Muscle of back (tissue), 11 donors: ENCODE measurements around the gene PNMA5. TPM values are rescaled to one million over a fixed set of nuclear protein-coding genes. Genes with fewer than 3 reads are reported as not detected.

Experiments
- DNase-seq, 3 donors: peaks; one replicate each; pipeline versions ENCODE4 v3.0.0 to v3.0.0-alpha.2; 2013
- polyA plus RNA-seq, 10 donors: library from polyadenylated mRNA; unstranded; fragments of 120-200 nt; gene quantifications; one replicate each; pipeline ENCODE4 v1.2.1, GENCODE V29; 2013; ENCODE audit not compliant: insufficient read length in 10 of 10

Gene PNMA5
- polyA plus RNA-seq, 10 donors, result 0.08 to 0.16 (median 0.12) TPM; not detected in 6

DNA sequence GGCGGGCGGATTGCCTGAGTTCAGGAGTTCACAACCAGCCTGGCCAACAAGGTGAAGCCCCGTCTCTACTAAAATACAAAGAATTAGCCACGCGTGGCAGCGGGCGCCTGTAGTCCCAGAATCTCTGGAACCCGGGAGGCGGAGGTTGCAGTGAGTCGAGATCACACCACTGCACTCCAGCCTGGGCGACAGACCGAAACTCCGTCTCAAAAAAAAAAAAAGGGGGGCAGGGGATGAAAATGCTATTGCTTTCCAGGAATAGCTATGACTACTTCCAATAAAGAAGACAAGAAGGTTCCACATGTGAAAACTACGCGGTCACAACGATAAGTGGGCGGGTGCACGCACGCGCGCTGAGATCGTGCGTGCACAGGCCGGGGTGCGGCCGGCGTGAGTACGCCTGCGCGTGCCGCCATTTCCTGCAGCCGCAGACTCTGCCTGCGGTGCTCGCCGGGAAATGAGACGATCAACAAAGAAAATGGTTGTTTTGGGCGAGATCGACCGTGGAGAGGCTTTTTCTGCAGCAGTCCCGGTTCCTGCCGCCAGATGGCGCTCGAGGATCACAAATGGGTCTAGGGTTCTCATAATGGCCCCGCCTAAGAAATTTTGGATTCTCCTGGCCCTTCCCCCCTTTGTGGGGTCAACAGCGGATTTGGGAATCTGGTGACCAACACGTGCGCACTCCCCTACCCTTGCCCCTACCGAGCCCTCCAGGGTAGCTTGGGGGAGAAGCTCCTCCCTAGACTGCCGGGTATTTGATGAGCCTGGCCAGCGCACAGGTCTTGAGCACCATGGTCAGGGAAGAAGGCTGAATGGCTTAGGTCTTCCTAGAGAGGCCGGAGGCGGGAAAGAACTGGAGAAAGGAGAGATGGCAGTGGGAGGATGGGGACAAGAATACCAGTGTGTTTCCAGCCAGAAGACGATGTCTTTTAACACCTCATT lies 35.1 kb downstream of the PNMA5 start:
- peak; percentile 84 to 94 (median 91) for DNase-seq

DNA sequence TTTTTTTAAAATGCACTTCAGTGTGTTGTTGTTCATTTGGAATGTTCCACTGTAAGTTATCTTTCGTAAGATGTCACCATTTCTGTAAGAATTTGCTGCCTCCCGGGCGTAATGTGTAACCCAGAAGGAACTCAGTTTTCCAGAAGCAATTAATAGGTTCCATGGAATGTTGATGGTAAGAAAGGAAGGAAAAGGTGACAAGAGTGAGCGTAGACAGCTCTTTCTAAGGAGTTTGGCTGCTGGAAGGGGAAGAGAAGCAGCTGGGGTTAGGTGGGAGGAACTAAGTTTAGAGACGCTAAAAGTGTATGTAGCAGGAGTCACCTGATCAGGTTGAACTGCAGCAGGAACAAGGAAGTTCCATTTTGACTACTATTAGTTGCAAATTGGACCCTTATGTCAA lies 35.9 kb downstream of the PNMA5 start:
- no peak for DNase-seq

DNA sequence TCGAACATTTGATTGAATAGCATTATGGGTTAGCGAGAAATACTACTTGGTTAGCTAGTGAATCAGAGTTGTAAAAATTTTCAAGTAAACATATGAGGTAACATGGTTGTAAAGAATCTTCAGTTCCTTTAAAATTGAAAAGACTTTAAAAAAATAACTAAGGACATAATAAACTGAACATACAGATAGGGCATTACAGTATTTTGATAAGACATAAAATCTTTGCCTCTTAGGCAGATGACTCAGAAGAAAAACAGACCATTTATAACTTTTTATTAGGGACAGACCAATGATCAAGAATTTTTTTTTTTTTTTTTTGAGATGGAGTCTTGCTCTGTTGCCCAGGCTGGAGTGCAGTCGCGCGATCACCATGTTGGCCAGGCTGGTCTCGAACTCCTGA lies 43.1 kb downstream of the PNMA5 start:
- DNase-seq, result no peak

DNA sequence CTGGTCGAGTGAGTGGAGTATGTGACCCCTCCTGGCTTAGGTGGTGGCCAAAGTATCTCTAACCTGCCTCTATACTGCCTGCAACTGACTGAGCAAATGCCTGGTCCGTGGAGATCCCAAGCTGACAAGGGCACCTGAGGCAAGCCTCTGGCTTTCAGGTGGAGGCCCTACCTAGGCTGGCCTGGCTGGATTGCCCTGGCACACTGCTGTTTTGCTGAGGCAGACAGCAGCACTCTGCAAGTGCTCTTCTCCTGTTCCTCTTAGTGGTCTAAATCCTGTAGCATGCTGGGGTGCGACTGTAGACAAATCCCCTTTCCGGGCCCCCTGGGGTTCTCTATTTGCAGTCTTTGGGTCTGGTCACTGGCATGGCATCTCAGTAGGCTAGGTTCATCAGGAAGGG lies 44.8 kb downstream of the PNMA5 start:
- DNase-seq, result no peak

DNA sequence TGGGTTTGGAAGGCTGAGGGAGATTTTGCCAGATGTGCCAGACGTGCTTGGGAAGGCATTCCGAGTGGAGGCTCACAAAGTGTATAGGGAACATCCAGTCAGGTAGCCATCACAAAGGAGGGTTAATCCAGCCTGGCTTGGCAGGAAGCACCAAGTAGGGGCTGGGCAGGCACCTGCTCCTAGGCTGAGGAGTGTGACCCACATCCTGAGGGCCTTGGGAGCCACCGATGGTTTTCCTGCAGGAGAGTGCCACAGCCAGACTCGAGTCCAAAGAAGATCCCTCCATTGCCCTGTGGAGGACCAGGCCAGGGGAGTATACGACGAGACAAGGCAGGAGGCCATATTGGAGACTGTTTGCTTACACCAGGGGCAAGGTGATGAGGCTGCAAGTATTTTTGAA lies 47.2 kb downstream of the PNMA5 start:
- no peak for DNase-seq

DNA sequence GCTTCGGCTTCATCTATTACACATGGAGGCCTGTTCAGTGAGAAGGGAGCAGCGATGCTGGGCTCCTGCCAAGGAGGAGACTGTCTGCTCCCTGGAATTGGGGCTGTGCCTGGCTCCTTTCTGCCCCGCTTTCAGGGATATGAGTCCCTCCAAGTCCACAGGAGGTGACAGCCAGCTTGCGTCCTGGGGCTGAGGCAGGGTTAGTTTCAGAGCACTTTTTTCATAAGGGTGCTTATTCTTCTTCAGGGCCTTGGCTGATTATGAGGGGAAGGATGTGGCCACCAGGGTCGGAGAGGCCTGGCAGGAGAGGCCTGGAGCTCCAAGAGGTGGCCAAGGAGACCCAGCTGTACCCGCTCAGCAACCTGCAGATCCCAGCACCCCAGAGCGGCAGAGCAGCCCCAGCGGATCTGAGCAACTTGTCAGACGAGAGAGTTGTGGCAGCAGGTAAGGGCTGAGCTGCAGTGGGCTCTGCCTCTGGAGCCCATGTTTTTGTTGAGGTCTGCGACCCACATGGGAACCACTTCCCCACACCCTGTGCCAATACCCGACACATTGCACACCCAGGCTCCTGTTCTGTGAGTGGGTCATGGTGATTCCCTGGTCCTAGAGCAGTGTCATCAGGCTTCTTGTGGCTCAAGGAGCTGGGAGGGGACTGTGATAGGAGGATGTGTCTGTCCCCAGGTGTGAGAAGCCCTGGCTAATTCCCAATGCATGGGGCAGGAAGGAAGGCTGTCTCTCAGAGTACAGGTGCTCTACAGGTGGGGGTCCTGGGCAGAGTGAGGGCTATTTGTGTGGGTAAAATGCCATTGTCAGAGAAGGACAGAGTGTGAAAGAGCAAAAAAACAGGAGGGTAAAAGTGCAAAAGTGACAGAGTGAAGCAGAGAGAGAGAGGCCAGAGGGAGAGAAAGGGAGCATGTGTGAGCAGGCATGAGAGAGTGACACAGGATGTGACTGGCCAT lies 48.6 kb downstream of the PNMA5 start:
- no peak for DNase-seq

DNA sequence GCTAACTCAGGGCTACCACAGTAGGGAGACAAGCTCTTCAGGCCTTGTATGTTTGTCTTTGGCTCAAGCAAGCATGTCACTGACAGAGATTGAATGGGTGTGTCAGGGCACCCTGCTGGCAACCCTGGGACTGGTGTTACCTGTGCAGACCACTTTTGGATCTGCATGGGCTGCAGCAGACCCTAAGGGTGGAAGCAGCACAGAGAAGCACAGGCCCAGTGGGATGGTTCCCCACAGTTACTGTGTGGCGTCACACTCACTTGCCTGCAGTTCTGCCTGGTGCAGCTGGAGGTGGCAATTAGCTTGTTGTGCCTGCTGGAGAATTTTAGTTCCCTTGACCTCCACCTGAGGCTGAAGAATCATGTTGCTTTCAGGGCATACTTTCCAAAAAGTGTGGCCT lies 50.1 kb downstream of the PNMA5 start:
- no peak for DNase-seq

DNA sequence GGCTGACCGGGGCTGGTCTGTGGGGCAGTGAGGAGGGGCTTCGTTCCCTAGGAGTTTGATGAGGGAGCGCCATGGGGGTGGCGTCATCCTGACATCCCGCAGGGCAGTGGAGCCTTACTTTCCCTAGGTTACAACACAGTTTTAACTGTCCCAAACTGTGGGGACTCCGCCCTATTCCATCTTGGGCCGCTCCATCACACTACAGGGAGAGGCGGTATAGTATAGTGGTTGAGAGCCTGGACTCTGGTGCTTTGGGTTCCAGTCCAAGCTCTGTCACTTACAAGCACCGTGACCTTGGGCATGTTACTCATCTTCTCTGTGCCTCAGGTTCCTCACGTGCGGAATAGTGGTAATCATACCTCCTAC lies 51.9 kb downstream of the PNMA5 start:
- DNase-seq, result no peak

DNA sequence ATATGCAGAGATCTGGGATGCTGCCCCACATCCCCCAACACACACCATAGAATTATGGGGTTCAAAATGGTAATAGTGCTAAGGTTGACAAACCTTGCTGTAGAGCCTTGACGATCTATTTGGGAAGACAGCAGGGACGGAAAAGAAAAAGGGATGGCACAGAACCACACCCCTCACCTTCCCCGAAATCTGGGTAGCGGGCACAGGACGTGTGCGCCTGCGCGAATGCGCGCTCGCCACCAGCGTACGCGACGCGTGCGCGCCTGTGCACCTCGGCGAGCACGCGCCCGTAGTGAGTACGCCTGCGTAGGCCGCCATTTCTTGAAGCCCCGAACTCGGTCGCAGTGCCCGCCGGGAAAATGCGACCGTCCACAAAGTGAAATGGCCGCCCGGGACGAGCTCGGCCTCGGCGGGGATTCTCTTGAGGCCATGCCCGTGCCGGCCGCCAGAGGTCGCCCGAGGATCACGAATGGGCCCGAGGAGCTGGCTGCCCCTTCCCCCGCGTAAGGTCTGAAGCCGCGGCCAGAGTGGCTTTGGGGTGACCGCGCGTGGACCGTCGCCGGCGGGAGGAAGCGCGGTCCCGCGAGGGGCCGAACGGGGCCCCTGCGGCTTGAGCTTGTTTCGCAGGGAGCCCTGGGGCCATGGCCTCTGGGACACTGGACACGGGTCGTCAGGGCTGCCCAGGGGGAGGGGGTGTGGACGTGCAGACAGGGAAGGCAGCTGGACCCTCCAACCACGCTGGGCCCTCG lies 52.4 kb downstream of the PNMA5 start:
- peak; percentile 89 to 95 (median 91) for DNase-seq

Other genes starting within 250 kb of the PNMA5 start
- gene MAGEA2, start 240.3 kb downstream of the PNMA5 start, polyA plus RNA-seq, result not detected
- gene CSAG3, start 234.9 kb downstream of the PNMA5 start, polyA plus RNA-seq, result not detected
- gene MAGEA6, start 224.4 kb downstream of the PNMA5 start, polyA plus RNA-seq, result not detected
- gene CETN2, start 163.4 kb downstream of the PNMA5 start, polyA plus RNA-seq, result 10 to 100 TPM; 26.5 to 44.6 (median 35.1) TPM
- 10 to 100 TPM in 9 of 10 donors, 1 to 10 TPM in 1; 9.7 to 19.8 (median 11.9) TPM for gene NSDHL, start 163.1 kb downstream of the PNMA5 start, polyA plus RNA-seq
- 10 to 100 TPM in 8 of 10 donors, 1 to 10 TPM in 2; 7.8 to 35.2 (median 22.6) TPM for gene ZNF185, start 96.0 kb downstream of the PNMA5 start, polyA plus RNA-seq
- 1 to 10 TPM in 7 of 10 donors, under 1 TPM in 3; 0.41 to 1.9 (median 1.1) TPM for gene PNMA3, start 62.4 kb upstream of the PNMA5 start, polyA plus RNA-seq
- gene PNMA6A, start 78.3 kb upstream of the PNMA5 start, polyA plus RNA-seq, result 1 to 10 TPM in 9 of 10 donors, under 1 TPM in 1; 0.91 to 3.6 (median 2.4) TPM
- gene MAGEA1, start 185.2 kb upstream of the PNMA5 start, polyA plus RNA-seq, result not detected